ENCODE measurements around the gene MAST3.

DNA sequence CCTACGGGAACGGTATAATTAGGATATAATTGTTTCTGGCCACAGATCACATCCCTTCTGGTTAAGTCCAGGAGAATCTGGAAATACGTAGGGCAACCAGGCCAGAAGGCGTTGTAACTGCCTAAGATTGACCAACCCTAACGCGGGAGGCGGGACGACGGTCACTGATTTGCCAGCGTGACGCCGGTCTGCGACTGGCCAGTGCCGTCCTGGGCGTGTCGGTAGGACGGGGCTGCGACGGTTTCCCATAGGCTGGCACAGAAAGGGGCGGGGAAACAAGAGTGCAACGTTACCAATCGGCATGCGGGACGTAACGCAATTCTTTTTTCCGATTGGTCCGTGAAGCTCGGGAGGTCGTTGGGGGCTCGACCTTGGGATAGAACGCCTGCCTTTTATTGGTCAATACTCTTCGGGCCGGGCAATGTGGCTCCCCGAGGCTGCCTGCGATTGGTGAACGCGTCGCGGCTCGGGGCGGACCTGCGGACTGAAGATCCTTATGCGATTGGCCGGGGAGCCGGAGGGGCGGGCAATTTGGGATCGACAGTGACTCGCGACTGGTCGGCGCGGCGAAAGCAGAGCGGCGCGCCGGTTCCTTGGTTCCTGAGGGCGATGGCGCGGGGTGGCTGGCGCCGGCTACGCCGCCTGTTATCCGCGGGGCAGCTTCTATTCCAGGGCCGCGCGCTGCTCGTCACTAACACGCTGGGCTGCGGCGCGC is 95.3 kb downstream of the MAST3 start, which contains the start of gene MPV17L2:
- TF ChIP-seq POLR2A (IDR thresholded peaks at IDR 0.05; ENCODE audit: low read depth, low read length) (peak; percentile 18; the same call in 1 of the 2 replicates), TAF1 (IDR thresholded peaks at IDR 0.05; ENCODE audit: low read depth, low read length) (peak; percentile 60), PAX5 (IDR thresholded peaks at IDR 0.05; ENCODE audit: insufficient read depth, low read length, severe bottlenecking) (no peak), POLR2AphosphoS5 (IDR thresholded peaks at IDR 0.05; ENCODE audit: low read depth, low read length) (no peak), POU2F2 (IDR thresholded peaks at IDR 0.05; ENCODE audit: low read depth, low read length) (no peak)

Data from GM12891 (cell line).